Measurements from ENCODE around the gene CCDC91.

The CCDC91 gene

DNA sequence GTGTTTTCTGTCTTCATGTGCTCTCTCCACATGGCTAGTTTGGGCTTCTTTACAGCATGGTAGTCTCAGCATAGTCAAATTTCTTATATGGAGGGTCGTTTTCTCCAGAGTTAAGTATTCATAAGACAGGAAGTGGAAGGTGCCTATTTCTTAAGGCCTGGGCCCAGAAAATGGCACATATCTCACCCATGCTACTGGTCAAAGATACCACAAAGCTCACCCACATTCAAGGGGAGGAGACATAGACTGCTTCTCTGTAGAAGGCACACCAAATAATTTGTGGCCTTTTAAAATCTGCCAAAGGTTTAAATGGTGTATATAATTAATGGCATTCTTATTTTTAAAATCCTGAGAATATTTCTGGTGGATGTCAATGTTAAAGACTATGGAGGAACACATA, 44.8 kb downstream of the CCDC91 start:
- H3K4me1 ChIP-seq (ENCODE audit: control insufficient read depth, low read depth, low read length): no peaks in the 10 kb centered on the region
- H3K4me3 ChIP-seq (ENCODE audit: low read length): no peak overlapping the region
- H3K27ac ChIP-seq (ENCODE audit: low read length): no peak overlapping the region
- H3K9me3 ChIP-seq (ENCODE audit: control insufficient read depth, low read depth, low read length): no peaks in the 10 kb centered on the region
- H3K9ac ChIP-seq (ENCODE audit: low read length): no peak overlapping the region
- no peaks in the 10 kb centered on the region for H3K36me3 ChIP-seq (ENCODE audit: control insufficient read depth, low read depth, low read length)
- H3K27me3 ChIP-seq (ENCODE audit: control insufficient read depth, insufficient read depth, low read length): no peaks in the 10 kb centered on the region

DNA sequence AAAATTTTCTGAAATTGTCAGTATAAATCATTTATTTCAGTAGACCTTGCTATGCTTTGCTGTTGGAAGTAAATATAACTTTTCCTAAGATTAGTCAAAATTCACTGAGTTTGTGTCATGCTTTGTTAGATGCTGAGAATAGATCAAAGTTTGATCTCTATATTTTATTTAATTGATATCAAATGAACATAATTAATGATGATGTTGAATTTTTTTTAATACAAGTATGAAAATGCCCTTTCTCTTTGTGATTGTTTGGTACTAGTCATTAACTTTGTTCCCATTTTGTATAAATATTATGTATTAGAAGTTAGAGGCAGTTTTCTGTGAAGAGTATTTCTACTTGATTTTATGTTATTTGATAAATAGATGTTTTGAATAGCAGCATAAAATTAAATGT, 45.7 kb downstream of the CCDC91 start:
- no peaks in the 10 kb centered on the region for H3K9me3 ChIP-seq (ENCODE audit: control insufficient read depth, low read depth, low read length)
- no peak overlapping the region for H3K9ac ChIP-seq (ENCODE audit: low read length)
- no peak overlapping the region for H3K4me3 ChIP-seq (ENCODE audit: low read length)
- no peaks in the 10 kb centered on the region for H3K36me3 ChIP-seq (ENCODE audit: control insufficient read depth, low read depth, low read length)
- no peaks in the 10 kb centered on the region for H3K27me3 ChIP-seq (ENCODE audit: control insufficient read depth, insufficient read depth, low read length)
- no peak overlapping the region for H3K27ac ChIP-seq (ENCODE audit: low read length)
- H3K4me1 ChIP-seq (ENCODE audit: control insufficient read depth, low read depth, low read length): no peaks in the 10 kb centered on the region

DNA sequence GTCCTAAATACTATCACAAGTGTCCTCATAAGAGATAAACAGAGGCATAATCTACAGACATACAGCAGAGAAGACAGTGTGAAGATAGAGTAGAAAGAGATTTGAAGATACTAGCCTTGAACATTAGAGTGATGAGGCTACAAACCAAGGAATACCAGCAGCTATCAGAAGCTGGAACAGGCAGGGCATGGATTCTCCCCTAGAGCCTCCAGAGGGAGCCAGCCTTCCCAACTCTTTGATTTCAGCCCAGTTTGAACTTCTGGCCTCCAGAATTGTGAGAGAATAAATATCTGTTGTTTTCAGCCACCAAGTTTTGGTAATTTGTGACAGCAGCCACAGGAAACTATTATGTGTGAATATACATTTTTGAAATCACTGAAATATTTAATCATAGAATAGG, 47.2 kb downstream of the CCDC91 start:
- Histone ChIP-seq H3K9ac (ENCODE audit: low read length) (no peak overlapping the region), H3K27ac (ENCODE audit: low read length) (no peak overlapping the region), H3K4me3 (ENCODE audit: low read length) (no peak overlapping the region), H3K4me1 (ENCODE audit: control insufficient read depth, low read depth, low read length) (no peaks in the 10 kb centered on the region), H3K27me3 (ENCODE audit: control insufficient read depth, insufficient read depth, low read length) (no peaks in the 10 kb centered on the region), H3K36me3 (ENCODE audit: control insufficient read depth, low read depth, low read length) (no peaks in the 10 kb centered on the region), H3K9me3 (ENCODE audit: control insufficient read depth, low read depth, low read length) (no peaks in the 10 kb centered on the region)

DNA sequence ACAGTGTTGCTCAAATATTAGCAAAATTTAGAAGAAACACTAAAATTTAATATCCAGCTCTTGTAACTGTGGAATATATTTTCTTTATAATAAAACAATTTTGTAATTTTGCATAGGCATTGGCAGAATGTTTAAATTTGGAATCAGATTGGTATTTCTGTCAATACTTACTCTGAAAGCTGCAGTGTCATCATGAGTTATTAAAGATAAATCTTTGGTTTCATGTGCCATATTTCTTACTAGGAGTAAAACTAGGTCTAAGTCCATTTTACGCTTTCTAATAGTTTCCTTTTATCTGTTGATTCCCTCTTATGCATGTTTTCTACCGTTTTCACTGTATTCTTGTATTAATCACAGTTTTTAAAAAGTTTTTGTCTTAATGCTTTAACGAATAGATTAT, 49.7 kb downstream of the CCDC91 start:
- Histone ChIP-seq H3K36me3 (ENCODE audit: control insufficient read depth, low read depth, low read length) (no peaks in the 10 kb centered on the region), H3K4me1 (ENCODE audit: control insufficient read depth, low read depth, low read length) (no peaks in the 10 kb centered on the region), H3K27me3 (ENCODE audit: control insufficient read depth, insufficient read depth, low read length) (no peaks in the 10 kb centered on the region), H3K4me3 (ENCODE audit: low read length) (no peak overlapping the region), H3K27ac (ENCODE audit: low read length) (no peak overlapping the region), H3K9me3 (ENCODE audit: control insufficient read depth, low read depth, low read length) (no peaks in the 10 kb centered on the region), H3K9ac (ENCODE audit: low read length) (no peak overlapping the region)

DNA sequence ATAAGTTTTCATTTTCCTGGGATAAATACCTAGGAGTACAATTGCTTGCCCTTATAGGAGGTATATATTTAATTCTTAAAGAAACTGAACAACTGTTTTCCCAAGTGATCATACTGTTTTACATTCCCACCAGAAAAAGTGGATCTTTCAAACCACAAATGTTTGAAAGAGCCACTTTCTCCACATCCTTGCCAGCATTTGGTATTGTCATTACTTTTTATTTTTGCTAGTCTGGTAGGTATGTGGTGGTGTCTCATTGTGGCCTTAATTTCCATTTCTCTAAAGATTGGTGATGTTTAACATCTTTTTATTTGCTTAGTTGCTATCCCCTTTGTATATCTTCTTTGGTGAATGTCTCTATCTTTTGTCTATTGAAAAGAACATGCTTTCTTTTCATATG, 50.6 kb downstream of the CCDC91 start:
- Histone ChIP-seq H3K27me3 (ENCODE audit: control insufficient read depth, insufficient read depth, low read length) (no peaks in the 10 kb centered on the region), H3K9ac (ENCODE audit: low read length) (no peak overlapping the region), H3K27ac (ENCODE audit: low read length) (no peak overlapping the region), H3K4me1 (ENCODE audit: control insufficient read depth, low read depth, low read length) (no peaks in the 10 kb centered on the region), H3K4me3 (ENCODE audit: low read length) (no peak overlapping the region), H3K9me3 (ENCODE audit: control insufficient read depth, low read depth, low read length) (no peaks in the 10 kb centered on the region), H3K36me3 (ENCODE audit: control insufficient read depth, low read depth, low read length) (no peaks in the 10 kb centered on the region)

DNA sequence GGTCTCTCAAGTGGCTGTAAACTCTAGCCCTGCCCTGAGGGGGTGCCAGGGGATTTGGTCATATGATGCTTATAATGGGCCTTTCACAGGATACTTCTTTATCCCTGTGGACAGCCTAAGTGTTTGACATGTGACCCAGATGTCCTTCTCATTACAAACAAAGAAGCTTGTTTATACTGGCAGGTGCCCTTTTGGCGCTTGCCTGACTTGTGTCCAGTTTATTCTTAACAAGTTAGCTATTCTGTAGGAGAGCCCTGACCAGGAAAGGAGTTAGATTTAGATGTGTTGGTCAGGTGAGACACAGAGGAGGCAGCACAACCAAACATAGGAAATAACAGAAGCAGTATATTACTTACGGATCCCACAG, 51.9 kb downstream of the CCDC91 start:
- no peaks in the 10 kb centered on the region for H3K36me3 ChIP-seq (ENCODE audit: control insufficient read depth, low read depth, low read length)
- no peak overlapping the region for H3K4me3 ChIP-seq (ENCODE audit: low read length)
- no peak overlapping the region for H3K9ac ChIP-seq (ENCODE audit: low read length)
- H3K9me3 ChIP-seq (ENCODE audit: control insufficient read depth, low read depth, low read length): no peaks in the 10 kb centered on the region
- no peaks in the 10 kb centered on the region for H3K4me1 ChIP-seq (ENCODE audit: control insufficient read depth, low read depth, low read length)
- H3K27ac ChIP-seq (ENCODE audit: low read length): no peak overlapping the region
- no peaks in the 10 kb centered on the region for H3K27me3 ChIP-seq (ENCODE audit: control insufficient read depth, insufficient read depth, low read length)

DNA sequence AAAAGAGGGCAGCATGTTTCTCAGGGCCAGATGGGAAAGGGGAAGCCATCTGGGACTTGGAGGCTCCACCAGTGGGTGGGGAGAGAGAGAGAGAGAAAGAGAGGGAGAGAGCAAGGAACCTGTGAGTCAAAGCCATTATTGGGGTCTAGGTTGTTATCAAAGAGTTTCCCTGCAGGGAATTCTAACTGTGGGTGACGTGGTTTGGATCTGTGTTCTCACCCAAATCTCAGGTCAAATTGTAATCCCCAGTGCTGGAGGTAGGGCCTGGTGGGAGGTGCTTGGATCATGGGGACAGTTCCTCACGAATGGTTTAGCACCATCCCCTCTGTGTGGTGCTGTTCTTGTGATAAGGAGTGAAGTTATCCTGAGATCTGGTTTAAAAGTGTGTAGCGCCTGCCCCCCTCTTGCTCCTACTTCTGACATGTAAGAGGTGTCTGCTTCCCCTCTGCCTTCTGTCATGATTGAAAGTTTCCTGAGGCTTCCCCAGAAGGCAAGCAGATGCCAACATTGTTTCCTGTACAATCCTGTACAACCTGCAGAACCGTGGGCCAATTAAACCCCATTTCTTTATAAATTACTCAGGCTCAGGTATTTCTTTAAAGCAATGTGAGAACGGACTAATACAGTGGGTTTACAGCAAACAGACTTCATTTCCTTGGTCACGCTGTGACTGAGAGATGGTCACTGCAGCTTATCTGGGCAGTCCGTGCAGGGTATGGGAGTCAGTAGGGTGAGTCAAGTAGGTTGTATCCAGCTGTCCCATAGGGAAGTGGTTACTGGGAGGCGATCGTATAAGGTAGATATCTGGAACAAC, 52.4 kb downstream of the CCDC91 start:
- Histone ChIP-seq H3K9me3 (ENCODE audit: control insufficient read depth, low read depth, low read length) (no peaks in the 10 kb centered on the region), H3K27me3 (ENCODE audit: control insufficient read depth, insufficient read depth, low read length) (no peaks in the 10 kb centered on the region), H3K9ac (ENCODE audit: low read length) (no peak overlapping the region), H3K27ac (ENCODE audit: low read length) (no peak overlapping the region), H3K4me1 (ENCODE audit: control insufficient read depth, low read depth, low read length) (no peaks in the 10 kb centered on the region), H3K4me3 (ENCODE audit: low read length) (no peak overlapping the region), H3K36me3 (ENCODE audit: control insufficient read depth, low read depth, low read length) (no peaks in the 10 kb centered on the region)

DNA sequence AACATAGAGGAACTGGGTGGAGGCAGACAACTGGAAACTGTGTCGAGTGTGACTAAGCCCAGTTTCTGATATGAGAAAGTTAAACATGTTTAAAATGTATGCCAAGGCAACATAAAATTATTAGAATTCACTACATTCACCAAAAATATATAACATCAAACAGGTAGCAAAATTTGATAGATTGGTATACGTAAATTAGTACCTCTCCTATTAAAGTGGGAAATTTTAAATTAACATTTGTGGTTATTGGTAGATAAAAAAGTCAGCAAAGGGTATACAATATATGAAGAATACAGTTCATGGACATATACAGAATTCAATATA, 53.0 kb downstream of the CCDC91 start:
- Histone ChIP-seq H3K27me3 (ENCODE audit: control insufficient read depth, insufficient read depth, low read length) (no peaks in the 10 kb centered on the region), H3K36me3 (ENCODE audit: control insufficient read depth, low read depth, low read length) (no peaks in the 10 kb centered on the region), H3K9ac (ENCODE audit: low read length) (no peak overlapping the region), H3K9me3 (ENCODE audit: control insufficient read depth, low read depth, low read length) (no peaks in the 10 kb centered on the region), H3K27ac (ENCODE audit: low read length) (no peak overlapping the region), H3K4me1 (ENCODE audit: control insufficient read depth, low read depth, low read length) (peaks cover 3% of the 10 kb centered on the region), H3K4me3 (ENCODE audit: low read length) (no peak overlapping the region)

DNA sequence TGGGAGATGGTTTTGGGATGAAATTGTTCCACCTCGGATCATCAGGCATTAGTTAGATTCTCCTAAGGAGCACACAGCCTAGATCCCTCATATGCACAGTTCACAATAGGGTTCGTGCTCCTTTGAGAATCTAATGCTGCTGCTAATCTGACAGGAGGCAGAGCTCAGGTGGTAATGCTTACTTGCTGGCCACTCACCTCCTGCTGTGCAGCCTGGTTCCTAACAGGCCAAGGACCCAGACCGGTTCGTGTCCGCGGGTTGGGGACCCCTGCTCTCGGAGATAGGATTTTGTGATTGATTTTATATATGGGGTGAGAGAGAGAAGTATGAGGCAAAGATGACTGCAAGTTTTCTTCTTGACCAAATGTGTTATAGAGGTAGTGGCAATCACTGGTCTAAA, 57.5 kb downstream of the CCDC91 start:
- Histone ChIP-seq H3K9me3 (ENCODE audit: control insufficient read depth, low read depth, low read length) (no peaks in the 10 kb centered on the region), H3K27ac (ENCODE audit: low read length) (no peak overlapping the region), H3K27me3 (ENCODE audit: control insufficient read depth, insufficient read depth, low read length) (no peaks in the 10 kb centered on the region), H3K36me3 (ENCODE audit: control insufficient read depth, low read depth, low read length) (no peaks in the 10 kb centered on the region), H3K4me1 (ENCODE audit: control insufficient read depth, low read depth, low read length) (peaks cover 11% of the 10 kb centered on the region), H3K9ac (ENCODE audit: low read length) (no peak overlapping the region), H3K4me3 (ENCODE audit: low read length) (no peak overlapping the region)

DNA sequence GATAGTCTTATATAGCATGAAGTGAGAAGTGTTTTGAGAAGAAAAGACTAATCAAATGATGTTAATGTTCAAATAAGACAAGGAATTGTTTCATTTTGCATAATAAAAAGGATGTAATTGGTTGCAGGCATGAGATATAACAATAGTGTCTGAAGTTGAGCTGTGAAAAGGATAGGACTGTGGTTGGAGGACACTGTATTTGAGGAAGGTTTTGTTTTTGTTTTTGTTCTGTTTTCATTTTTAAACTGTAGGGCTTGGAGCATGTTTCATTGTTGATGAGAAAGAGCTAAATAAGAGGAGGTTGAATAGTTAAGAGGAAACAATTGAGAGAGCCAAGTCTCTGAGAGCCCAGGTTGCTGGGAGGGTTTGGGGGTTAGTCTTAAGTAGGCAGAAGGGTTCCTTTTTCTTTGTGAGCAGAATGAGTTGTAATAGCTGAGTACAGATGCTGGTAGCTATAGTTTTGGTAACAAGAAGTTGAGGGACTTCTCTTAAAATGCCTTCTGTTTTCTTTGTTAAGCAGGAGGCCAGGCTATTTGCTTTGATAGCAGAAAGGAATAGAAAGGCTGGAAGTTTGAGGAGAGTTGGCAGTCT, 58.4 kb downstream of the CCDC91 start:
- Histone ChIP-seq H3K36me3 (ENCODE audit: control insufficient read depth, low read depth, low read length) (no peaks in the 10 kb centered on the region), H3K9me3 (ENCODE audit: control insufficient read depth, low read depth, low read length) (no peaks in the 10 kb centered on the region), H3K27ac (ENCODE audit: low read length) (no peak overlapping the region), H3K4me1 (ENCODE audit: control insufficient read depth, low read depth, low read length) (peaks cover 11% of the 10 kb centered on the region), H3K27me3 (ENCODE audit: control insufficient read depth, insufficient read depth, low read length) (no peaks in the 10 kb centered on the region), H3K9ac (ENCODE audit: low read length) (no peak overlapping the region), H3K4me3 (ENCODE audit: low read length) (no peak overlapping the region)

DNA sequence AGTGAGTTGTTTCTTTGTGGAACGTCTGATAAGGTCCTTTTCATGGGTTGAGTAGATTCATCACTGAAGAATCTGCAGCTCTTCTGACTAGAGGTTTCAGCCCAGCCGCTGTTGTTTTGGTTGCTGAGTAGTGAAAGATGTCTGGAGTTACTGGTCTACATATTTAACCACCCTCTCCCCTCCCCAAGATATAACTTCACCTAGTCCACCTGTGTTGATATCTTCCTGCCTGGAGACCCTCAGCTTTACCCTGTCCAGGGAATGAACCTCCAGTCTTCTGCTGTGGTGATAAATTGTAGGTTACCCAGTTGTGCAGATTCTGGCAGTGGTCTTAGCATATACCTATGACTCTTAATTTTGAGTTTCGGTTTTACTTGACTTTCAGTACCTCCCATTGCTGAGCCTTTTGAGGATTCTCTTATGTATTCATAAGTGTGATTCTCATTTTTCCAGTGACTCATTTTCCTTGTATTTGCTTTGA, 62.9 kb downstream of the CCDC91 start:
- H3K27ac ChIP-seq (ENCODE audit: low read length): no peak overlapping the region

DNA sequence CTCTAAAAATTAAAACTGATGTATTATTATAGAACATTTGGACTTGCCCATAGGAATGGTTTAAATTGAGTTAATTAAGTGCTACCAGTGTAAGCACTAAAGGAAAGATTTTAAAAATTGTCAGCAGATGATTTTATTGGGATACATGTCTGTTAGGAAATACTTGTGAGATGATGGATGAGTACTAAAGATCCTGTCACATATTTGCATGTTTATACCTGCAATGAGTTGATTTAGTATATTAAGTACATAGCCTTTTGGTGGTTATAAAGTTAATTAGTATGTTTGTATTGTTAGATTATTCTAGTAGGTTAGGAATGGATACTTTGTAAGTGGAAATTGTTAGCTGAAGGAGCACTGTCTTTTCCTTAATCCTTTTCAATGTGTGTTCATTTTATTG, 67.2 kb downstream of the CCDC91 start:
- Histone ChIP-seq H3K27me3 (ENCODE audit: control insufficient read depth, insufficient read depth, low read length) (no peaks in the 10 kb centered on the region), H3K4me3 (ENCODE audit: low read length) (no peak overlapping the region), H3K9ac (ENCODE audit: low read length) (no peak overlapping the region), H3K9me3 (ENCODE audit: control insufficient read depth, low read depth, low read length) (no peaks in the 10 kb centered on the region), H3K4me1 (ENCODE audit: control insufficient read depth, low read depth, low read length) (no peaks in the 10 kb centered on the region), H3K27ac (ENCODE audit: low read length) (no peak overlapping the region), H3K36me3 (ENCODE audit: control insufficient read depth, low read depth, low read length) (no peaks in the 10 kb centered on the region)

More for the DNA sequence above, 62.9 kb downstream of the CCDC91 start:
- H3K9me3 ChIP-seq (ENCODE audit: control insufficient read depth, low read depth, low read length): no peaks in the 10 kb centered on the region
- H3K4me3 ChIP-seq (ENCODE audit: low read length): no peak overlapping the region
- peaks cover 8% of the 10 kb centered on the region for H3K4me1 ChIP-seq (ENCODE audit: control insufficient read depth, low read depth, low read length)
- no peaks in the 10 kb centered on the region for H3K36me3 ChIP-seq (ENCODE audit: control insufficient read depth, low read depth, low read length)
- no peaks in the 10 kb centered on the region for H3K27me3 ChIP-seq (ENCODE audit: control insufficient read depth, insufficient read depth, low read length)
- no peak overlapping the region for H3K9ac ChIP-seq (ENCODE audit: low read length)

Data from iPS-18a (cell line).